K562 (cell line): ENCODE measurements around the gene ASB12. TPM values are rescaled to one million over a fixed set of nuclear protein-coding genes. Genes with fewer than 3 reads are reported as not detected.
A peak's percentile ranks its signal among the peaks of the same experiment; 100 is the strongest.

ENCODE experiments used
- CBX8 ChIP-seq: fragments of 200-600 bp; sonication (generic); IDR thresholded peaks from 2 replicates; pipeline ENCODE4 v1.6.1; 2012; ENCODE audit warnings: borderline replicate concordance, mixed run types, low read depth, mild to moderate bottlenecking, moderate library complexity, mixed read lengths, low read length, control low read depth, inconsistent platforms; ENCODE audit not compliant: poor library complexity, severe bottlenecking; ENCODE audit errors: extremely low read depth
- DNMT1 ChIP-seq: fragments of 450-650 bp; IDR thresholded peaks from 2 replicates; pipeline ENCODE4 v1.6.1; 2016; ENCODE audit warnings: antibody characterized with exemption, mild to moderate bottlenecking
- HDAC3 ChIP-seq: fragments of 450-650 bp; IDR thresholded peaks from 2 replicates; pipeline ENCODE4 v1.6.1; 2018; ENCODE audit warnings: borderline replicate concordance, mild to moderate bottlenecking, moderate library complexity; ENCODE audit not compliant: partially characterized antibody
- MGA ChIP-seq: fragments of 450-650 bp; IDR thresholded peaks from 2 replicates; pipeline ENCODE4 v1.6.1; 2016; ENCODE audit warnings: mild to moderate bottlenecking, moderate library complexity
- NR0B1 ChIP-seq: fragments of 450-650 bp; IDR thresholded peaks from one replicate; pipeline ENCODE4 v1.6.1; 2018; ENCODE audit warnings: mild to moderate bottlenecking, moderate library complexity; ENCODE audit not compliant: partially characterized antibody
- PHF8 ChIP-seq: fragments of 200-600 bp; sonication (generic); IDR thresholded peaks from 2 replicates; pipeline ENCODE4 v1.6.1; 2012; ENCODE audit warnings: mixed run types, mild to moderate bottlenecking, inconsistent platforms, low read length, moderate library complexity, borderline replicate concordance
- SMARCC2 ChIP-seq: fragments of 450-650 bp; IDR thresholded peaks from 2 replicates; pipeline ENCODE4 v1.6.1; 2017; ENCODE audit warnings: antibody characterized with exemption, moderate library complexity, mild to moderate bottlenecking, low read depth
- TOE1 ChIP-seq, 2 experiments: fragments of 450-650 bp in 1 of 2; sonication (generic) in 1 of 2; formaldehyde crosslinking in 1 of 2; IDR thresholded peaks; 2 replicates each; pipeline versions ENCODE4 v1.7.1 to v1.8.0; 2016 to 2022; ENCODE audit warnings: borderline replicate concordance in 2 of 2, mild to moderate bottlenecking in 2 of 2, antibody characterized with exemption in 1 of 2, inconsistent platforms in 1 of 2, low read depth in 1 of 2, missing genetic modification reagents in 1 of 2, moderate library complexity in 1 of 2
- ZNF395 ChIP-seq: fragments of 200-800 bp; sonication (Bioruptor generic); IDR thresholded peaks from 2 replicates; pipeline ENCODE4 v1.6.1; 2017; ENCODE audit warnings: missing genetic modification characterization, missing compliant biosample characterization
- polyA plus RNA-seq, 8 experiments: library from polyadenylated mRNA; depleted of rRNA in 4 of 8; stranded (reverse) in 5 of 8; unstranded in 3 of 8; fragments of >200 nt; fragmentation: Nextera tagmentation in 2 of 8; fragmentation: Illumina TruSeq in 1 of 8; extraction: Ambion mirVana in 2 of 8; extraction: Trizol in 1 of 8; gene quantifications; 2 replicates each; pipeline versions ENCODE4 v1.2.1 to v1.2.3, GENCODE V29; 2011 to 2014; ENCODE audit warnings: inconsistent platforms in 1 of 8, missing spikeins in 1 of 8
- total RNA-seq, 7 experiments: library from RNA; depleted of rRNA in 6 of 7; stranded (reverse); fragments of >200 nt in 6 of 7; fragmentation: Illumina TruSeq in 2 of 7; extraction: Trizol in 2 of 7; gene quantifications; 2 replicates each; pipeline versions ENCODE4 v1.2.1 to v1.2.3, GENCODE V29; 2011 to 2021; ENCODE audit warnings: low replicate concordance in 1 of 7

ASB12 gene
- total and polyA plus RNA-seq, 9 of the 15 experiments (the other 6 are each of a cell fraction or from before 2014, with no cell fraction given), result 0.14 to 0.70 (median 0.33) TPM; not detected in 2

GRCh38 chrX:64205735-64206501 lies 24.5 kb downstream of the ASB12 start (continued):
- TF ChIP-seq MGA (peak; percentile 60), DNMT1 (no peak), NR0B1 (no peak), CBX8 (no peak), HDAC3 (no peak), PHF8 (peak; percentile 75; the same call in 1 of the 2 replicates), ZNF395 (CRISPR knock-in tag) (no peak), SMARCC2 (no peak), TOE1 (IDR thresholded peaks at IDR 0.05; ENCODE audit: borderline replicate concordance) (0 out of 2 replicates have a peak, but pooled peaks have one; percentile 34), TOE1 (CRISPR knock-in tag; IDR thresholded peaks at IDR 0.05; ENCODE audit: borderline replicate concordance, low read depth) (no peak)
